ENCODE measurements around the gene ACTBL2.

ACTBL2 gene

GRCh38 chr5:57435701-57436134 is 46.9 kb downstream of the ACTBL2 start:
- Histone ChIP-seq H3K9me3 (ENCODE audit: insufficient read depth, low read length) (no peaks in the 10 kb centered on the region), H3K9ac (ENCODE audit: low read length) (no peak overlapping the region), H3F3A (ENCODE audit: insufficient read depth) (no peaks in the 10 kb centered on the region), H3K36me3 (ENCODE audit: low read length) (no peaks in the 10 kb centered on the region), H4K20me1 (ENCODE audit: low read depth, low read length) (no peaks in the 10 kb centered on the region), H2AFZ (ENCODE audit: low read depth, low read length, severe bottlenecking) (no peak overlapping the region), H3K4me2 (ENCODE audit: low read depth, low read length, poor library complexity, severe bottlenecking) (no peak overlapping the region), H3K27me3 (ENCODE audit: low read length) (no peaks in the 10 kb centered on the region), H3K27ac (ENCODE audit: low read depth, low read length) (no peak overlapping the region), H3K9me2 (replicated peaks; ENCODE audit: insufficient read depth, low read length) (no peaks in the 10 kb centered on the region), H3K4me3 (ENCODE audit: insufficient read depth, low read length, poor library complexity, severe bottlenecking) (no peak overlapping the region), H3K79me2 (ENCODE audit: insufficient read depth, low read length) (no peaks in the 10 kb centered on the region)
- TF ChIP-seq CTCF (IDR thresholded peaks at IDR 0.05; ENCODE audit: insufficient read depth, low read length, poor library complexity, severe bottlenecking): no peak
- TF ChIP-seq EZH2phosphoT487 (conservative IDR thresholded peaks at IDR 0.05; ENCODE audit: low read length): no peak

GRCh38 chr5:57434683-57435082 is 47.9 kb downstream of the ACTBL2 start:
- Histone ChIP-seq H3K4me2 (ENCODE audit: low read depth, low read length, poor library complexity, severe bottlenecking) (no peak overlapping the region), H3K9ac (ENCODE audit: low read length) (no peak overlapping the region), H3K27me3 (ENCODE audit: low read length) (no peaks in the 10 kb centered on the region), H3K9me3 (ENCODE audit: insufficient read depth, low read length) (no peaks in the 10 kb centered on the region), H3K9me2 (replicated peaks; ENCODE audit: insufficient read depth, low read length) (no peaks in the 10 kb centered on the region), H3K79me2 (ENCODE audit: insufficient read depth, low read length) (no peaks in the 10 kb centered on the region), H2AFZ (ENCODE audit: low read depth, low read length, severe bottlenecking) (no peak overlapping the region), H4K20me1 (ENCODE audit: low read depth, low read length) (no peaks in the 10 kb centered on the region), H3K36me3 (ENCODE audit: low read length) (no peaks in the 10 kb centered on the region), H3K27ac (ENCODE audit: low read depth, low read length) (no peak overlapping the region), H3F3A (ENCODE audit: insufficient read depth) (no peaks in the 10 kb centered on the region), H3K4me3 (ENCODE audit: insufficient read depth, low read length, poor library complexity, severe bottlenecking) (no peak overlapping the region)
- TF ChIP-seq EZH2phosphoT487 (conservative IDR thresholded peaks at IDR 0.05; ENCODE audit: low read length) (no peak), CTCF (IDR thresholded peaks at IDR 0.05; ENCODE audit: insufficient read depth, low read length, poor library complexity, severe bottlenecking) (no peak)

GRCh38 chr5:57434227-57434640 is 48.4 kb downstream of the ACTBL2 start:
- H3K27ac ChIP-seq (ENCODE audit: low read depth, low read length): no peak overlapping the region

More at GRCh38 chr5:57434227-57434640, 48.4 kb downstream of the ACTBL2 start:
- Histone ChIP-seq H3K9me3 (ENCODE audit: insufficient read depth, low read length) (no peaks in the 10 kb centered on the region), H3K36me3 (ENCODE audit: low read length) (no peaks in the 10 kb centered on the region), H3K4me2 (ENCODE audit: low read depth, low read length, poor library complexity, severe bottlenecking) (no peak overlapping the region), H4K20me1 (ENCODE audit: low read depth, low read length) (no peaks in the 10 kb centered on the region), H3K9ac (ENCODE audit: low read length) (no peak overlapping the region), H3K4me3 (ENCODE audit: insufficient read depth, low read length, poor library complexity, severe bottlenecking) (no peak overlapping the region), H3K9me2 (replicated peaks; ENCODE audit: insufficient read depth, low read length) (no peaks in the 10 kb centered on the region), H2AFZ (ENCODE audit: low read depth, low read length, severe bottlenecking) (no peak overlapping the region), H3K79me2 (ENCODE audit: insufficient read depth, low read length) (no peaks in the 10 kb centered on the region), H3K27me3 (ENCODE audit: low read length) (no peaks in the 10 kb centered on the region), H3F3A (ENCODE audit: insufficient read depth) (no peaks in the 10 kb centered on the region)
- TF ChIP-seq EZH2phosphoT487 (conservative IDR thresholded peaks at IDR 0.05; ENCODE audit: low read length): no peak
- no peak for TF ChIP-seq CTCF (IDR thresholded peaks at IDR 0.05; ENCODE audit: insufficient read depth, low read length, poor library complexity, severe bottlenecking)
